Adrenal gland (tissue), 12 donors: Measurements from ENCODE around the gene PLEKHH1. TPM values are rescaled to one million over a fixed set of nuclear protein-coding genes. Genes with fewer than 3 reads are reported as not detected.

Experiments used
- DNase-seq, 7 donors: peaks; one replicate each; pipeline ENCODE4 v3.0.0-alpha.2; 2019 to 2020
- H3K27ac ChIP-seq, 5 donors: fragments of 200-600 bp; sonication (generic) in 4 of 5; 1 replicate in 3 of 5; 2 replicates in 2 of 5; pipeline versions ENCODE4 v1.5.1 to v1.8.0; 2016 to 2020; ENCODE audit warnings: mild to moderate bottlenecking in 1 of 5
- H3K27me3 ChIP-seq: fragments of 200-600 bp; 2 replicates; pipeline ENCODE4 v1.8.0; 2021
- H3K36me3 ChIP-seq, 2 donors: fragments of 200-600 bp; replicated peaks in 1 of 2; 1 replicate in 1 of 2; 2 replicates in 1 of 2; pipeline versions ENCODE4 v1.5.1 to v1.8.0; 2018 to 2022
- H3K4me1 ChIP-seq, 2 donors: fragments of 200-600 bp; replicated peaks in 1 of 2; 1 replicate in 1 of 2; 2 replicates in 1 of 2; pipeline versions ENCODE4 v1.5.1 to v1.8.0; 2018 to 2021
- H3K4me3 ChIP-seq, 4 donors: fragments of 200-600 bp; sonication (generic) in 3 of 4; one replicate each; pipeline ENCODE4 v1.5.1; 2016 to 2018
- H3K9me3 ChIP-seq, 3 donors: fragments of 200-600 bp; sonication (generic) in 1 of 3; replicated peaks in 1 of 3; 1 replicate in 2 of 3; 2 replicates in 1 of 3; pipeline versions ENCODE4 v1.5.1 to v1.8.0; 2016 to 2021
- CTCF ChIP-seq, 6 experiments: fragments of 450-650 bp in 4 of 6; fragments of 200-600 bp in 2 of 6; sonication (generic) in 1 of 6; IDR thresholded peaks; 1 replicate in 5 of 6; 2 replicates in 1 of 6; pipeline versions ENCODE4 v1.5.1 to v1.8.0; 2016 to 2021; ENCODE audit warnings: antibody characterized with exemption in 6 of 6, mild to moderate bottlenecking in 2 of 6, moderate library complexity in 1 of 6
- POLR2A ChIP-seq, 2 donors: fragments of 450-650 bp; IDR thresholded peaks; one replicate each; pipeline ENCODE4 v1.6.1; 2017; ENCODE audit warnings: antibody characterized with exemption in 2 of 2, mild to moderate bottlenecking in 2 of 2, moderate library complexity in 1 of 2
- WGBS, 4 donors: extraction: QIAGEN DNeasy Blood & Tissue Kit in 2 of 4; methylation state at CpG; one replicate each; pipeline versions ENCODE4 v1.1.5 to v1.1.7; 2013 to 2017; 5-methylcytosine and 5-hydroxymethylcytosine counted together
- intact Hi-C, 2 donors: fragments of 100-400 bp; cut with DNase I; formaldehyde crosslinking; loops; one replicate each; pipeline versions ENCODE4 v1.14.1 to v1.15.0; 2022 to 2023
- polyA plus RNA-seq, 3 donors: library from polyadenylated mRNA; stranded (reverse); fragments of 200-250 nt in 2 of 3; fragments of 350-450 nt in 1 of 3; fragmentation: Illumina TruSeq in 1 of 3; extraction: RNeasy Lipid Tissue Mini Kit (QIAGEN cat#74804) in 1 of 3; gene quantifications; one replicate each; pipeline ENCODE4 v1.2.3, GENCODE V29; 2013 to 2014
- total RNA-seq, 9 donors: library from RNA; depleted of rRNA in 4 of 9; stranded (reverse); fragments of >200 nt in 4 of 9; fragments of 120-200 nt in 1 of 9; fragmentation: NEBNext Ultra II Directional in 1 of 9; extraction: Animal tissue kit (Norgen Biotek cat#: 25700) in 1 of 9; gene quantifications; one replicate each; pipeline versions ENCODE4 v1.1.0 to v1.2.4, GENCODE V29; 2013 to 2023
- donor health status: healthy with polysubstance abuse.
- donor health status: Bipolar disorder and iron deficiency.
- donor health status: DM: yes; HTN: yes; CAD: no.
- donor health status: DM: no; HTN: no; CAD: no.
- donor health status: DM: no; HTN: no; CAD: no.
- donor health status: DM: yes; HTN: yes; CAD: no.

The PLEKHH1 gene
- total and polyA plus RNA-seq, 12 donors = 8.3 to 50.4 (median 20.2) TPM

GRCh38 chr14:67523764-67524633, 9.1 kb upstream of the PLEKHH1 start:
- DNase-seq = no peak
- no peaks in the 10 kb centered on the region for H3K4me1 ChIP-seq
- no peaks in the 10 kb centered on the region for H3K36me3 ChIP-seq
- no peaks in the 10 kb centered on the region for H3K9me3 ChIP-seq
- H3K27me3 ChIP-seq = no peaks in the 10 kb centered on the region
- H3K27ac ChIP-seq = no peak overlapping the region
- H3K4me3 ChIP-seq = no peak overlapping the region
- 48 to 54% (median 50%) methylated on average over 7 of the region's 7 CpGs for WGBS, 4 donors
- intact Hi-C loops = no loop called here
- TF ChIP-seq CTCF (IDR thresholded peaks at IDR 0.05) (no peak), POLR2A (IDR thresholded peaks at IDR 0.05) (no peak)

DNA sequence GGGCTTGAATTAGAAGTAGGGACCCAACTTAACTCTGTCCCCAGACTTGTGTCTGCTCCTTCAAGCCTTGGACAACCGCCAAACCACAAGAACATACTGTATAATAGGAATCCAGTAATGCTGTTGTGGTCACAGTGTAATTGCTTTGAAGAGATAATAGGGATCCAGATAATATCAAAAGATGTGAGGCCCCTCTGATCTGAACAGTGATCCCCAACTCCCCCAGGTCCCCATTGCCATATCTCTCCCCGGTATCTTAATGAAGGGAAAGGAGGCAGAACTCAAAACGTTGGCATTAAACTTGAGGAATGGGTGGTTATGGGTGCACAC, 8.5 kb upstream of the PLEKHH1 start:
- no peak for DNase-seq
- no peak overlapping the region for H3K4me3 ChIP-seq
- intact Hi-C loops = no loop called here
- no peak overlapping the region for H3K27ac ChIP-seq
- H3K36me3 ChIP-seq = no peaks in the 10 kb centered on the region
- no peaks in the 10 kb centered on the region for H3K4me1 ChIP-seq
- 56 to 71% (median 68%) methylated on average over 3 of the region's 3 CpGs for WGBS, 4 donors
- H3K9me3 ChIP-seq = no peaks in the 10 kb centered on the region
- H3K27me3 ChIP-seq = no peaks in the 10 kb centered on the region
- TF ChIP-seq POLR2A (IDR thresholded peaks at IDR 0.05) (no peak), CTCF (IDR thresholded peaks at IDR 0.05) (no peak)

- intact Hi-C loops = loop anchor here (5.0 kb wide), 1 partner anchor 47 kb away; no protein-coding TSS in a partner anchor
- TF ChIP-seq CTCF (IDR thresholded peaks at IDR 0.05) (no peak), POLR2A (IDR thresholded peaks at IDR 0.05) (no peak)
- Histone ChIP-seq H3K27me3 (no peaks in the 10 kb centered on the region), H3K27ac (no peak overlapping the region), H3K9me3 (no peaks in the 10 kb centered on the region), H3K4me1 (no peaks in the 10 kb centered on the region), H3K4me3 (no peak overlapping the region), H3K36me3 (no peaks in the 10 kb centered on the region)
- 74 to 85% (median 81%) methylated on average over 4 of the region's 4 CpGs for WGBS, 4 donors
- DNase-seq = no peak
Observed at GRCh38 chr14:67525389-67525788, 7.7 kb upstream of the PLEKHH1 start.

DNA sequence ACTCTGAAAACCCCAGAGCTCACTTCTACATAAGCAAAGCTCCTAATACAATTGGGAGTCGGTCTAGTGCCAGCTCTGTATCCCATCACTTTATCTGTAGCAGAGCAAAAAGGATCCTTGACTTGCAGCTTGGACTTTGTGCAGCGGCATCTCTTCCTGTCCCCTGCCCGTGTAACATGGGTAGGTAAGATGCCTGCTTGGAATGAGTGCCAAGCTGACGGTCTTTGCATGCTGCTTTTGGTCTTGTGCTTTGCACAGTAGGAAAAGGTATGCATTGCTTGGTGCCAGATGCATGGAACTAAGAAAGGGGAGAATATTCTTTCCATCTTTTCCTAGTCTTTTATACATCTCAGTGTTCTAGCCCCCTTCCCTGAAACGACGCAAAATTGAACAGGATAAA, 6.9 kb upstream of the PLEKHH1 start:
- H3K4me1 ChIP-seq = no peaks in the 10 kb centered on the region
- H3K27me3 ChIP-seq = no peaks in the 10 kb centered on the region
- intact Hi-C loops = loop anchor here (5.0 kb wide), 1 partner anchor 46 kb away; no protein-coding TSS in a partner anchor
- no peak overlapping the region for H3K27ac ChIP-seq
- TF ChIP-seq POLR2A (IDR thresholded peaks at IDR 0.05) (no peak), CTCF (IDR thresholded peaks at IDR 0.05) (no peak)
- H3K9me3 ChIP-seq = no peaks in the 10 kb centered on the region
- 56 to 74% (median 65%) methylated on average over 5 to 6 of the region's 6 CpGs for WGBS, 4 donors
- no peak overlapping the region for H3K4me3 ChIP-seq
- no peaks in the 10 kb centered on the region for H3K36me3 ChIP-seq
- no peak for DNase-seq
